ENCODE measurements around the gene ANKRD44.

ANKRD44 gene

DNA sequence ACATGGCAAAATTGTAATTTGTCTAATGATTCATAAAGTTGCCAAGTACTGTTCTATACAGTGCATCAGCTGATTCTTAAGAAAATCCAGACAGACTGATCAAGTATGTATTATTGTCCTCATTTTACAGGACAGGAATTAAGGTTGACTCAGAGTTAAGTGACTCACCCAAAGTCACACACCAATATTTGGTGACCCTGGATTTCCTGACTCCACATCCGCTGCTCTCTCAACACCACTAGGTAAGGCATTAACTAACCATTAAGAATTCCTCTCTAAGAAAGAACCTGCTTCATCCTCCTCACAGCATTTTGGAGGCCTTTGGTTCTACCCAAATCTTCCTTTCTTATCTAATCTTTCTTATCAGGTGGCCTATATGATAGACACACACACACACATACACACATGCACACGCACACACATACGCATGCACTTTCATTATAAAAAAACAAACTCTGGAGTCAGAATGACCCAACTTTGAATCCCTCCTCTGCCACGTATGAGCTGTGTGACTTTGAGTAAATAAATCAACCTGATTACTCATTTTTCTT is 150.8 kb downstream of the ANKRD44 start:
- no peak overlapping the region for H3K4me3 ChIP-seq (ENCODE audit: low read depth, low read length)
- DNase-seq (ENCODE audit: low read depth): peak; percentile 70
- TF ChIP-seq, protein P1, sequence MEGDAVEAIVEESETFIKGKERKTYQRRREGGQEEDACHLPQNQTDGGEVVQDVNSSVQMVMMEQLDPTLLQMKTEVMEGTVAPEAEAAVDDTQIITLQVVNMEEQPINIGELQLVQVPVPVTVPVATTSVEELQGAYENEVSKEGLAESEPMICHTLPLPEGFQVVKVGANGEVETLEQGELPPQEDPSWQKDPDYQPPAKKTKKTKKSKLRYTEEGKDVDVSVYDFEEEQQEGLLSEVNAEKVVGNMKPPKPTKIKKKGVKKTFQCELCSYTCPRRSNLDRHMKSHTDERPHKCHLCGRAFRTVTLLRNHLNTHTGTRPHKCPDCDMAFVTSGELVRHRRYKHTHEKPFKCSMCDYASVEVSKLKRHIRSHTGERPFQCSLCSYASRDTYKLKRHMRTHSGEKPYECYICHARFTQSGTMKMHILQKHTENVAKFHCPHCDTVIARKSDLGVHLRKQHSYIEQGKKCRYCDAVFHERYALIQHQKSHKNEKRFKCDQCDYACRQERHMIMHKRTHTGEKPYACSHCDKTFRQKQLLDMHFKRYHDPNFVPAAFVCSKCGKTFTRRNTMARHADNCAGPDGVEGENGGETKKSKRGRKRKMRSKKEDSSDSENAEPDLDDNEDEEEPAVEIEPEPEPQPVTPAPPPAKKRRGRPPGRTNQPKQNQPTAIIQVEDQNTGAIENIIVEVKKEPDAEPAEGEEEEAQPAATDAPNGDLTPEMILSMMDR (conservative IDR thresholded peaks at IDR 0.05; ENCODE audit: low read depth, low read length): no peak

DNA sequence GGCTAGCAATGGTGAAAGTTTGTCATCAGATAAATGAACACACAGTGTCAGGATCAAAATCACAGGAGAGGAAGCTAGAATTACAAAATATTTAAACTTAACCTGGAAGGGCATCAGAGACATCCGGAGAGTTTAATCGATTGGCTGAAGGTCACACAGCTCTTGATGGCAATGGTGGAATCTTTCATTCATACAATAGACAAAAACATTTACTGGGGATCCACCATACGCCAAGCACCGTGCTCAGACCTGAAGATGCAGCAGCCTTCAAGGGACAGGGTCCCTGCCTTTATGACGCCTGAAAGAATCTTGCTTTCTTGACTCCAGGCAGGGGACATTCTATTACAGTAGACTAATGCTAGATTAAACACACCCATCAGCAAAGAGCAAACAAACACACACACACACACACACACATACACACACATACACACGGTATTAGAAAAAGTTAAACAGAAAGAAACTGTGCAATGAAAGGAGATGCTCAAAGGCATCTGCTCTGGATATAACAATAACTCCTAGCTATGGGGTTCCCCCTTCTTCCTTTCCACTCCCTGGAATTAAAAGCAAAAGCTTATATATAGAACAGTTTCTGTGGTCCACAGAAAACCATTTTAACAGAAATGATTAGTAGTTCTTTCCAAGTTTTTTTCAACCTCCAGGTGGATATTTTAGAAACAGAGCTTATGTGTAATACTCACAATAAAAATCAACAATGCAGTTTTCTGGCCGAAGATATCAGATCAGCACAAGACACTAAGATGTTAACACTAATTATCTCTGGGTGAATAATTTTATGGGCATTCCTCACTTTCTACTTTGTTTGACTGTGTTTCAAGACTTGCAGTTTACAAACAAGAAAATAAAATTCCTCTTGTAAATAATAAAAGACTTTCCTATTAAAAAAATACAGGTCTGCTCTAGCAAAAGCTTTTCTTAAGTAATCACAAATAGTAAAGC is 151.7 kb downstream of the ANKRD44 start:
- peak; percentile 53 for DNase-seq (ENCODE audit: low read depth)
- H3K4me3 ChIP-seq (ENCODE audit: low read depth, low read length): no peak overlapping the region
- TF ChIP-seq, protein P1 (conservative IDR thresholded peaks at IDR 0.05; ENCODE audit: low read depth, low read length): no peak

DNA sequence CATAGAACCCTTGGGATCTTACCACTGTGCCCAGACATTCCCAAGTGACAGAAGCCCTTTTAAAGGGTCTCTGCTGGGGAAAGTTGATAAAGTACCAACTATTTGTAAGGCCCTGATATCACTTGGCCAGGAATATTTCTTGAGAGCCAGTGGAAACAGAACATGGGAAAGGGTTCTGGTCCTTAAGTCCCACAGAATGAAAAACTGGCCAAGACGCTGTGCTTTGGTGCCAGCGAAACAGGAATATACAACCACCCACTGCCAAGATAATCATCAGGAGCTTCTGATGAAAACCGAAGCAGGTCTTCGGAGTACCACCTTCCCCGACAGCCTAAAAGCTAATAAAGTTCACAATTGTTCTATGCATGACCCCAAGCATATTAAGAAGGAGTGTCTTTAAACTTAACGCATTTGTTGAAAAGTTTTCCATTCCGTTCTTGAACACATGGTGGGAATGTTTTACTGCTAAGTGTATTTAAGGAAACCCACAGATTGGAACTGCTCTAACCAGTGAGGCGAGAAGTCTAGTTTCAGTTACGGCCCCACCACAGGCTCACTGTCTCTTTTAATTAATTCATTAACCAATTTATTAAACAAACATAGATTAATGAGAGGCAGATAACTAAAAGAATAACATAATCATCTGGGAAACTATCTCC is 152.6 kb downstream of the ANKRD44 start:
- H3K4me3 ChIP-seq (ENCODE audit: low read depth, low read length): no peak overlapping the region
- TF ChIP-seq, protein P1 (conservative IDR thresholded peaks at IDR 0.05; ENCODE audit: low read depth, low read length): no peak
- DNase-seq (ENCODE audit: low read depth): peak; percentile 33

DNA sequence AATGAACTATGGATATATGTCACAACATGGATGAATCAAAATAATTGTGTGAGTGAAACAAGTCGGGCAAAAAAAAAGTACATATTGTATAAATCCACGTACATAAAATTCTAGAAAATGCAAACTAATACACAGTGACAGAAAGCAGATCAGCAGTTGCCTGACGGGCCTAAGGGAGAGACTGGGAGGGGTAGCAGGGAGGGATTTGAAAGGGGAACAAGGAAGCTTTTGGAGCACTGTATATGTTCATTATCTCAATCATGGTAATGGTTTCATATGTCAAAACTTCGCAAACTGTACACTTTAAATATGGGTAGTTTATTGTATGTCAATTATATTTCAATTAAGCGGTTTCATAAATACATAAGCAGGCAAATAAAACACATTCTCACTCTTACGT is 153.8 kb downstream of the ANKRD44 start:
- no peak for DNase-seq (ENCODE audit: low read depth)
- TF ChIP-seq, protein P1 (conservative IDR thresholded peaks at IDR 0.05; ENCODE audit: low read depth, low read length): no peak

DNA sequence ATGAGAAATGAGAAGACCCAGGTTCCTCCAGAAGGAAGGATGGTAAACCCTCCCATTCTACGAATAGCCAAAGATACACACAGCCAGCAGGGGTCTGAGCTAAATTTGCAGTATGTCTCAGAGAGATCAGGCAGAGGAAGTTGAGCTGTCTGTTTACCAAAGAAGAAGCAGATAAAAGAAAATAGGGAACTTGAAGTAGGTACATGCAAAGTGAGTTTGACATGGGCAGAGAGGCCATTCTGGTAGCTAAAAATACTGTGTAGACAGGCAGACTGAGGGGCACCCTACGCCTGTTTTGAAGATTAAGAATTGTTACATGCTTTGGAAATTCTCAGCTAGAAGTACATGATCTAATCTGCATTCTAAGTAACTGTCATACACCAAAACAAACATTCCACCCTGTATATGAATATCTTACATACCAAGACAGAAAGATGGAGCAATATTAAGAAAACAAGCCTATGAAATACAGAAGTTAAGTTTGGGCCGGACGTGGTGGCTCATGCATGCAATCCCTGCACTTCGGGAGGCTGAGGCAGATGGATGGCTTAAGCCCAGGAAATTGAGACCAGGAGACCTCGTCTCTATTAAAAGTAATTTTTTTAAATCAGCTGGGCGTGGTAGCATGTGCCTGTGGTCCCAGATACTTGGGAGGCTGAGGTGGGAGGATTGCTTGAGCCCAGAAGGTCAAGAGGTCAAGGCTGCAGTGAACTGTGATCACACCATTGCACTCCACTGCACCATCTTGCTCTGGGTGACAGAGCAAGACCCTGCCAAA is 157.9 kb downstream of the ANKRD44 start:
- no peak overlapping the region for H3K4me3 ChIP-seq (ENCODE audit: low read depth, low read length)
- DNase-seq (ENCODE audit: low read depth): peak; percentile 90
- TF ChIP-seq, protein P1 (conservative IDR thresholded peaks at IDR 0.05; ENCODE audit: low read depth, low read length): peak; percentile 48

More for the DNA sequence above, 153.8 kb downstream of the ANKRD44 start:
- H3K4me3 ChIP-seq (ENCODE audit: low read depth, low read length): no peak overlapping the region

DNA sequence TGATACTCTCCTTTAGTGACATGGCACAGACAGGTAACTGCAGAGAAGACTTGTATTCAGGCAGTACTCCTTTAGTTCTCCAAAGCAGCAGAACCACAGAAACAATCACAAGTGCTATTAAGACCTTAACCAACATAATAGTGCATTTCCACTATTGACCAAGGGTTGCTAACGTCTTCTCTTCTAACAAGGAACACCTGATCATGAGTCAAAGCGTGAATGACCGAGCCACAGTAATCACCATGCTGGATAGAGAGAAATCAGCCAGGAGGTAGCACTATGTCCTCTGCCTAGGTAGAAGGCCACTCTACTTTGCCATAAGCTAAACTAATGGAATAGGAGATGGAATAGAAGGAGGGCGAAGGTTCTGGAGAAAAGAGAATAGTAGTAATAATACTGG is 161.0 kb downstream of the ANKRD44 start:
- no peak for DNase-seq (ENCODE audit: low read depth)
- H3K4me3 ChIP-seq (ENCODE audit: low read depth, low read length): no peak overlapping the region
- TF ChIP-seq, protein P1 (conservative IDR thresholded peaks at IDR 0.05; ENCODE audit: low read depth, low read length): no peak
